ENCODE results near the gene SDK2. TPM values are rescaled to one million over a fixed set of nuclear protein-coding genes. Genes with fewer than 3 reads are reported as not detected.

SDK2 gene
- polyA plus RNA-seq, 3 donors, result 0.01 TPM; not detected in 2

GRCh38 chr17:73343168-73343634 is 301.0 kb downstream of the SDK2 start:
- Mint-ChIP-seq H3K4me3 (no peak overlapping the region), H3K36me3 (no peaks in the 10 kb centered on the region)
- WGBS (ENCODE audit: insufficient coverage), result 70% methylated on average over 12 of the region's 17 CpGs

GRCh38 chr17:73342541-73343167 is 301.6 kb downstream of the SDK2 start:
- no peak overlapping the region for H2AFZ ChIP-seq (ENCODE audit: insufficient read depth, low read depth, low read length, poor library complexity, severe bottlenecking)
- H3K9me3 ChIP-seq (replicated peaks in 1 of 2; ENCODE audit: control insufficient read depth in 1 of 2, insufficient read depth in 1 of 2, low read length in 2 of 2), result no peaks in the 10 kb centered on the region
- H3K4me2 ChIP-seq (replicated peaks; ENCODE audit: extremely low read depth, low read length, poor library complexity, severe bottlenecking), result no peak overlapping the region
- no peak overlapping the region for H3K9ac ChIP-seq (ENCODE audit: insufficient read depth, low read length, poor library complexity, severe bottlenecking)
- 86% methylated on average over 1 of the region's 7 CpGs for WGBS (ENCODE audit: insufficient coverage)
- Mint-ChIP-seq H3K36me3 (no peaks in the 10 kb centered on the region), H3K9me3 (no peaks in the 10 kb centered on the region), H3K4me1 (peaks cover 13% of the 10 kb centered on the region), H3K27me3 (ENCODE audit: low read depth in 3 of 3) (peaks cover 0 to 3% (median 0%) of the 10 kb centered on the region in 3 donors), H3K4me3 (no peak overlapping the region), H3K27ac (no peak overlapping the region)
- no peak overlapping the region for H3K27ac ChIP-seq (ENCODE audit: low read depth in 1 of 2, low read length in 2 of 2)
- no peaks in the 10 kb centered on the region for H4K20me1 ChIP-seq (ENCODE audit: insufficient read depth, low read length)
- no peak overlapping the region for H3K4me3 ChIP-seq (replicated peaks in 1 of 3; ENCODE audit: low read depth in 2 of 3, low read length in 3 of 3)
- peak in 1 of 3 donors; percentile 7 for DNase-seq
- H3K79me2 ChIP-seq (ENCODE audit: insufficient read depth, low read length), result no peaks in the 10 kb centered on the region
- no peaks in the 10 kb centered on the region for H3K27me3 ChIP-seq (ENCODE audit: control insufficient read depth in 2 of 2, insufficient read depth in 2 of 2, low read length in 2 of 2)
- no peaks in the 10 kb centered on the region for H3K36me3 ChIP-seq (replicated peaks in 1 of 2; ENCODE audit: control insufficient read depth in 1 of 2, insufficient read depth in 2 of 2, low read length in 2 of 2)
- H3K4me1 ChIP-seq (ENCODE audit: control insufficient read depth in 1 of 2, insufficient read depth in 2 of 2, low read length in 2 of 2), result peaks cover 10 to 13% of the 10 kb centered on the region in 2 donors
- TF ChIP-seq CTCF (IDR thresholded peaks at IDR 0.05), result no peak
- intact Hi-C loops (cut with micrococcal nuclease), result no loop called here

More at GRCh38 chr17:73343168-73343634, 301.0 kb downstream of the SDK2 start:
- Histone ChIP-seq H3K4me3 (replicated peaks in 1 of 3; ENCODE audit: low read depth in 2 of 3, low read length in 3 of 3) (no peak overlapping the region), H3K9me3 (replicated peaks in 1 of 2; ENCODE audit: control insufficient read depth in 1 of 2, insufficient read depth in 1 of 2, low read length in 2 of 2) (no peaks in the 10 kb centered on the region), H3K79me2 (ENCODE audit: insufficient read depth, low read length) (no peaks in the 10 kb centered on the region), H3K4me2 (replicated peaks; ENCODE audit: extremely low read depth, low read length, poor library complexity, severe bottlenecking) (no peak overlapping the region), H3K36me3 (replicated peaks in 1 of 2; ENCODE audit: control insufficient read depth in 1 of 2, insufficient read depth in 2 of 2, low read length in 2 of 2) (no peaks in the 10 kb centered on the region), H2AFZ (ENCODE audit: insufficient read depth, low read depth, low read length, poor library complexity, severe bottlenecking) (peak overlapping the region; percentile 13), H3K27me3 (ENCODE audit: control insufficient read depth in 2 of 2, insufficient read depth in 2 of 2, low read length in 2 of 2) (no peaks in the 10 kb centered on the region), H3K27ac (ENCODE audit: low read depth in 1 of 2, low read length in 2 of 2) (no peak overlapping the region), H3K4me1 (ENCODE audit: control insufficient read depth in 1 of 2, insufficient read depth in 2 of 2, low read length in 2 of 2) (peaks cover 10 to 13% of the 10 kb centered on the region in 2 donors), H3K9ac (ENCODE audit: insufficient read depth, low read length, poor library complexity, severe bottlenecking) (no peak overlapping the region), H4K20me1 (ENCODE audit: insufficient read depth, low read length) (no peaks in the 10 kb centered on the region)
- no peak for TF ChIP-seq CTCF (IDR thresholded peaks at IDR 0.05)
- Mint-ChIP-seq H3K4me1 (peaks cover 13% of the 10 kb centered on the region), H3K9me3 (no peaks in the 10 kb centered on the region), H3K27me3 (ENCODE audit: low read depth in 3 of 3) (peaks cover 0 to 3% (median 0%) of the 10 kb centered on the region in 3 donors), H3K27ac (no peak overlapping the region)
- DNase-seq, result no peak
- intact Hi-C loops (cut with micrococcal nuclease), result no loop called here
